C4-2B (cell line): Measurements from ENCODE around the gene PLD2.

ENCODE experiments used
- CTCF ChIP-seq: fragments of 450-650 bp; conservative IDR thresholded peaks from 2 replicates; pipeline ENCODE4 v1.5.1; 2017; ENCODE audit warnings: mild to moderate bottlenecking
- ZFX ChIP-seq: fragments of 450-650 bp; IDR thresholded peaks from 2 replicates; pipeline ENCODE4 v1.6.1; 2017

- TF ChIP-seq CTCF: no peak
- no peak for TF ChIP-seq ZFX
Observed at GRCh38 chr17:4815043-4815675, 8.2 kb downstream of the PLD2 start.
